MM.1S (cell line): ENCODE results near the gene GRK1.
"Not testable (repeated sequence)": the region's sequence is repeated elsewhere in the genome, so short reads cannot be mapped to it uniquely, and the experiment has no call there.

ENCODE experiments used
- DNase-seq: peaks from one replicate; pipeline ENCODE4 v3.0.0-alpha.2; 2015
- H2AFZ ChIP-seq: fragments of 300-600 bp; sonication (generic); 2 replicates; pipeline ENCODE4 v1.6.0; 2016; ENCODE audit warnings: antibody characterized with exemption, low read length
- H3F3A ChIP-seq: fragments of 300-600 bp; sonication (generic); 2 replicates; pipeline ENCODE4 v1.6.1; 2016; ENCODE audit warnings: mild to moderate bottlenecking, antibody characterized with exemption, low read length, moderate library complexity, mixed read lengths; ENCODE audit not compliant: insufficient read depth
- H3K27ac ChIP-seq: fragments of 300-600 bp; sonication (generic); 2 replicates; pipeline ENCODE4 v1.5.1; 2016; ENCODE audit warnings: mild to moderate bottlenecking, low read length
- H3K27me3 ChIP-seq: fragments of 300-600 bp; sonication (generic); replicated peaks from 2 replicates; pipeline ENCODE4 v1.6.0; 2016; ENCODE audit warnings: low read length; ENCODE audit not compliant: insufficient read depth
- H3K36me3 ChIP-seq: fragments of 300-600 bp; sonication (generic); replicated peaks from 2 replicates; pipeline ENCODE4 v1.6.1; 2016; ENCODE audit warnings: mild to moderate bottlenecking, low read length, mixed read lengths; ENCODE audit not compliant: insufficient read depth
- H3K4me1 ChIP-seq: fragments of 300-600 bp; sonication (generic); 2 replicates; pipeline ENCODE4 v1.6.1; 2016; ENCODE audit warnings: low read length, mixed read lengths
- H3K4me2 ChIP-seq: fragments of 300-600 bp; sonication (generic); 2 replicates; pipeline ENCODE4 v1.6.0; 2016; ENCODE audit warnings: low read depth, low read length
- H3K4me3 ChIP-seq: fragments of 300-600 bp; sonication (generic); 2 replicates; pipeline ENCODE4 v1.5.1; 2016; ENCODE audit warnings: low read length, mixed read lengths
- H3K79me2 ChIP-seq: fragments of 300-600 bp; sonication (generic); 2 replicates; pipeline ENCODE4 v1.6.1; 2016; ENCODE audit warnings: mixed run types, low read length, mixed read lengths
- H3K9ac ChIP-seq: fragments of 300-600 bp; sonication (generic); 2 replicates; pipeline ENCODE4 v1.6.1; 2016; ENCODE audit warnings: low read length, mixed read lengths
- H3K9me2 ChIP-seq: fragments of 300-600 bp; sonication (generic); replicated peaks from 2 replicates; pipeline ENCODE4 v1.6.1; 2016; ENCODE audit warnings: mild to moderate bottlenecking, low read length, mixed read lengths; ENCODE audit not compliant: insufficient read depth
- H3K9me3 ChIP-seq: fragments of 300-600 bp; sonication (generic); replicated peaks from 2 replicates; pipeline ENCODE4 v1.6.1; 2016; ENCODE audit warnings: mild to moderate bottlenecking, low read length, mixed read lengths; ENCODE audit not compliant: insufficient read depth
- H4K20me1 ChIP-seq: fragments of 300-600 bp; sonication (generic); 2 replicates; pipeline ENCODE4 v1.6.1; 2016; ENCODE audit warnings: mild to moderate bottlenecking, low read length, moderate library complexity, mixed read lengths; ENCODE audit not compliant: insufficient read depth
- EZH2 ChIP-seq: fragments of 300-600 bp; sonication (generic); optimal IDR thresholded peaks from 2 replicates; pipeline ENCODE3; 2017; ENCODE audit warnings: low read depth, mild to moderate bottlenecking, antibody characterized with exemption, low read length, mixed read lengths
- EZH2phosphoT487 ChIP-seq: fragments of 300-600 bp; sonication (generic); IDR thresholded peaks from 2 replicates; pipeline ENCODE4 v1.6.1; 2018; ENCODE audit warnings: antibody characterized with exemption, low read length
- TF ChIP-seq, protein P1 (sequence below): fragments of 300-600 bp; sonication (generic); IDR thresholded peaks from 2 replicates; pipeline ENCODE4 v1.5.1; 2016; ENCODE audit warnings: antibody characterized with exemption, low read length, mixed read lengths

GRK1 gene

DNA sequence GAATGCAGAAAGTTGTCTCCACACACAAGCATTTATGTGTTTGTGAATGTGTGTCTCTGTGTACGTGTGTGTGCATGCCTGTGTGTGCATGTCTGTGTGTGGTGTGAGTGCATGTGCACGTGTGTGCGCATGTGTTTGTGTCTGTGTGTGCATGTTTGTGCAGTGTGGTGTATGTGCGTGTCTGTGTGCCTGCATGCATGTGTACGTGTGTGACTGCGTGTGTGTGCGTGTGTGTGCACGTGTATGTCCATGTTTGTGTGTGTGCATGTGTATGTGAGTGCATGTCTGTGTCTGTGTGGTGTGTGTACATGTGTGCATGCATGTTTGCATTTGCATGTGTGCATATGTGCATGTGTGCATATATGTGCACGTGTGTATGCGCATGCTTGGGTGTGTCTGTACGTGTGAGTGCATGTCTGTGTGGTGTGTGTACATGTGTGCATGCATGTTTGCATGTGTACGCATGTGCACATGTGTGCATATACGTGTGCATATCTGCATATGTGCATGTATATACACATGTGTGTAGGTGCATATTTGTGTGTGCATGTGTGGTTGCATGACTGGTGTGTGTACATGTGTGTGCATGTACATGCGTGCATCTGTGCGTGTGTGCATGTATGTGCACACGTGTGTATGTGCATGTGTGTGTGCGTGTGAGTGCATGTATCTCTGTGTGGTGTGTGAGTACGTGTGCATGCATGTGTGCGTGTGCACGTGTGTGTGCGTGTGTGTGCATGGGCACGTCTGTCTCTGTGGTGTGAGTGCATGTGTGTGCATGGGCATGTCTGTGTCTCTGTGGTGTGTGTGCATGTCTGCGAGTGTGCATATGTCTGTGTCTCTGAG is 83.8 kb downstream of the GRK1 start:
- Histone ChIP-seq H3K4me2 (no peak overlapping the region), H3F3A (peaks cover 3% of the 10 kb centered on the region; the same call in 1 of the 2 replicates), H3K27ac (no peak overlapping the region), H3K4me3 (no peak overlapping the region), H3K79me2 (no peaks in the 10 kb centered on the region), H3K36me3 (no peaks in the 10 kb centered on the region), H3K27me3 (peaks cover 14% of the 10 kb centered on the region; the same call in 1 of the 2 replicates), H4K20me1 (no peaks in the 10 kb centered on the region), H3K9ac (no peak overlapping the region), H3K4me1 (no peaks in the 10 kb centered on the region), H3K9me2 (no peaks in the 10 kb centered on the region), H2AFZ (no peak overlapping the region), H3K9me3 (no peaks in the 10 kb centered on the region)
- no peak for TF ChIP-seq EZH2
- TF ChIP-seq EZH2phosphoT487 = no peak
- TF ChIP-seq, protein P1, sequence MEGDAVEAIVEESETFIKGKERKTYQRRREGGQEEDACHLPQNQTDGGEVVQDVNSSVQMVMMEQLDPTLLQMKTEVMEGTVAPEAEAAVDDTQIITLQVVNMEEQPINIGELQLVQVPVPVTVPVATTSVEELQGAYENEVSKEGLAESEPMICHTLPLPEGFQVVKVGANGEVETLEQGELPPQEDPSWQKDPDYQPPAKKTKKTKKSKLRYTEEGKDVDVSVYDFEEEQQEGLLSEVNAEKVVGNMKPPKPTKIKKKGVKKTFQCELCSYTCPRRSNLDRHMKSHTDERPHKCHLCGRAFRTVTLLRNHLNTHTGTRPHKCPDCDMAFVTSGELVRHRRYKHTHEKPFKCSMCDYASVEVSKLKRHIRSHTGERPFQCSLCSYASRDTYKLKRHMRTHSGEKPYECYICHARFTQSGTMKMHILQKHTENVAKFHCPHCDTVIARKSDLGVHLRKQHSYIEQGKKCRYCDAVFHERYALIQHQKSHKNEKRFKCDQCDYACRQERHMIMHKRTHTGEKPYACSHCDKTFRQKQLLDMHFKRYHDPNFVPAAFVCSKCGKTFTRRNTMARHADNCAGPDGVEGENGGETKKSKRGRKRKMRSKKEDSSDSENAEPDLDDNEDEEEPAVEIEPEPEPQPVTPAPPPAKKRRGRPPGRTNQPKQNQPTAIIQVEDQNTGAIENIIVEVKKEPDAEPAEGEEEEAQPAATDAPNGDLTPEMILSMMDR = no peak
- no peak for DNase-seq

DNA sequence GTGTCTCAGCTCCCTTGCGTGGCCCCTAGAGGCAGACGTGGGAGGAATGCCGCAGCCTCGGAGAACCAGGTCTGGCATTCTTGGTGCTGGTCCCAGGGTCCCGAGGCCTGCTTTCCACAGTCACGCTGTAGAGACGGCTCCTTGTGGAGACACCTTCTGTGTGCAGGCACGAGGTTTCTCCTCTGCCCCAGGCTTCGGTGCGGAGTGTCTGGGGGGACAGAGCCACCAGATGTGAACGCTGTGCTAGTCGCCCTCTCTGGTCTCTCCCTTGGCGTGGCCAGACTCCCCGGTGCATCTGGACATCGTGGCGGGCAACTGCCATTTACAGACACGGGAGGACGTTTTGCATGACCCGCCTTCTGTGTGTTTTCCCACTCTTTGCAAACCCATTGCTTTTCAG is 84.5 kb downstream of the GRK1 start:
- Histone ChIP-seq H3F3A (no peaks in the 10 kb centered on the region), H3K36me3 (no peaks in the 10 kb centered on the region), H3K79me2 (no peaks in the 10 kb centered on the region), H2AFZ (no peak overlapping the region), H3K4me2 (no peak overlapping the region), H3K9me3 (no peaks in the 10 kb centered on the region), H3K9ac (no peak overlapping the region), H3K27ac (no peak overlapping the region), H3K4me3 (no peak overlapping the region), H4K20me1 (no peaks in the 10 kb centered on the region), H3K27me3 (peaks cover 14% of the 10 kb centered on the region; the same call in 1 of the 2 replicates), H3K9me2 (no peaks in the 10 kb centered on the region), H3K4me1 (0 out of 2 replicates have a peak, but pooled peaks cover under 1% of the 10 kb centered on the region)
- DNase-seq = no peak
- TF ChIP-seq EZH2phosphoT487 = no peak
- TF ChIP-seq EZH2 = no peak
- TF ChIP-seq, protein P1 = no peak

DNA sequence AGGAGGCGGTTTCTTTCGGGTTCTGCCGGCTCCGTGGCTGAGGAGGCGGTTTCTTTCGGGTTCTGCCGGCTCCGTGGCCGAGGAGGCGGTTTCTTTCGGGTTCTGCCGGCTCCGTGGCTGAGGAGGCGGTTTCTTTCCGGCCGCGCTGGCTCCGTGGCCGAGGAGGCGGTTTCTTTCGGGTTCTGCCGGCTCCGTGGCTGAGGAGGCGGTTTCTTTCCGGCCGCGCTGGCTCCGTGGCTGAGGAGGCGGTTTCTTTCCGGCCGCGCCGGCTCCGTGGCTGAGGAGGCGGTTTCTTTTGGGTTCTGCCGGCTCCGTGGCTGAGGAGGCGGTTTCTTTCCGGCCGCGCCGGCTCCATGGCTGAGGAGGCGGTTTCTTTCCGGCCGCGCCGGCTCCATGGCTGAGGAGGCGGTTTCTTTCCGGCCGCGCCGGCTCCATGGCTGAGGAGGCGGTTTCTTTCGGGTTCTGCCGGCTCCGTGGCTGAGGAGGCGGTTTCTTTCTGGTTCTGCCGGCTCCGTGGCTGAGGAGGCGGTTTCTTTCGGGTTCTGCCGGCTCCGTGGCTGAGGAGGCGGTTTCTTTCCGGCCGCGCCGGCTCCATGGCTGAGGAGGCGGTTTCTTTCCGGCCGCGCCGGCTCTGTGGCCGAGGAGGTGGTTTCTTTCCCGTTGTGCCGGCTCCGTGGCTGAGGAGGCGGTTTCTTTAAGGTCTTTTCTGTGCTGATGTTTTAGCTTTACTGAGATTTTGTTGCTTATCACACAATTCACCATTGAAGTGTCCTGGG is 85.4 kb downstream of the GRK1 start:
- not testable (repeated sequence) for H3K27ac ChIP-seq, H3K79me2 ChIP-seq, H3K4me3 ChIP-seq, H3K9ac ChIP-seq, H3K36me3 ChIP-seq, H3F3A ChIP-seq, H3K9me2 ChIP-seq, H3K9me3 ChIP-seq, H4K20me1 ChIP-seq, H3K4me2 ChIP-seq, H3K4me1 ChIP-seq, H2AFZ ChIP-seq, DNase-seq
- peaks cover 14% of the 10 kb centered on the region; the same call in 1 of the 2 replicates for H3K27me3 ChIP-seq
